PFSK-1 (cell line): Measurements from ENCODE around the gene CHD6.

Source experiments
- FOXP2 ChIP-seq: optimal IDR thresholded peaks from 2 replicates; pipeline ENCODE3; 2011; ENCODE audit warnings: borderline replicate concordance, control low read depth, inconsistent platforms; ENCODE audit not compliant: insufficient read depth; ENCODE audit errors: extremely low read length, extremely low read depth
- POLR2AphosphoS5 ChIP-seq: IDR thresholded peaks from 2 replicates; pipeline ENCODE4 v1.6.1; 2012; ENCODE audit warnings: low read depth, mild to moderate bottlenecking, control low read depth, low read length, moderate library complexity
- REST ChIP-seq, 2 experiments: IDR thresholded peaks; 2 replicates each; pipeline versions ENCODE4 v1.6.1 to v1.8.0; 2011 to 2012; ENCODE audit warnings: low read depth in 2 of 2, low read length in 2 of 2, control low read depth in 1 of 2, inconsistent platforms in 1 of 2, mild to moderate bottlenecking in 1 of 2, moderate library complexity in 1 of 2; ENCODE audit not compliant: insufficient read depth in 1 of 2
- SIN3A ChIP-seq: IDR thresholded peaks from 2 replicates; pipeline ENCODE4 v1.6.1; 2012; ENCODE audit warnings: mild to moderate bottlenecking, low read length, moderate library complexity, borderline replicate concordance; ENCODE audit not compliant: insufficient read depth
- TAF1 ChIP-seq: IDR thresholded peaks from 2 replicates; pipeline ENCODE4 v1.6.1; 2012; ENCODE audit warnings: low read length, control low read depth, borderline replicate concordance; ENCODE audit not compliant: insufficient read depth

The CHD6 gene

GRCh38 chr20:41507851-41508250 is 110.3 kb downstream of the CHD6 start:
- TF ChIP-seq SIN3A (no peak), FOXP2 (no peak), POLR2AphosphoS5 (no peak), REST (IDR thresholded peaks at IDR 0.05; ENCODE audit: insufficient read depth in 1 of 2, low read depth in 2 of 2, low read length in 2 of 2) (no peak), TAF1 (no peak)

- TF ChIP-seq SIN3A (no peak), TAF1 (no peak), FOXP2 (no peak), POLR2AphosphoS5 (no peak), REST (IDR thresholded peaks at IDR 0.05; ENCODE audit: insufficient read depth in 1 of 2, low read depth in 2 of 2, low read length in 2 of 2) (no peak)
Observed at GRCh38 chr20:41507436-41507835, 110.7 kb downstream of the CHD6 start.

- no peak for TF ChIP-seq FOXP2
- no peak for TF ChIP-seq SIN3A
- TF ChIP-seq POLR2AphosphoS5: no peak
- TF ChIP-seq REST (IDR thresholded peaks at IDR 0.05; ENCODE audit: insufficient read depth in 1 of 2, low read depth in 2 of 2, low read length in 2 of 2): no peak
- no peak for TF ChIP-seq TAF1
Observed at GRCh38 chr20:41506192-41506915, 111.8 kb downstream of the CHD6 start.

GRCh38 chr20:41505184-41505583 is 113.0 kb downstream of the CHD6 start:
- TF ChIP-seq TAF1: no peak
- no peak for TF ChIP-seq SIN3A
- TF ChIP-seq REST (IDR thresholded peaks at IDR 0.05; ENCODE audit: insufficient read depth in 1 of 2, low read depth in 2 of 2, low read length in 2 of 2): no peak
- TF ChIP-seq FOXP2: no peak
- TF ChIP-seq POLR2AphosphoS5: no peak

- no peak for TF ChIP-seq SIN3A
Observed at GRCh38 chr20:41501376-41501775, 116.8 kb downstream of the CHD6 start.
